ENCODE results near the gene ELP1. TPM values are rescaled to one million over a fixed set of nuclear protein-coding genes. Genes with fewer than 3 reads are reported as not detected.
A peak's percentile ranks its signal among the peaks of the same experiment; 100 is the strongest.
"Not testable (repeated sequence)": the region's sequence is repeated elsewhere in the genome, so short reads cannot be mapped to it uniquely, and the experiment has no call there.

The ELP1 gene
- total RNA-seq, 3 donors from 2014 or later (not counting 1 experiment from before 2014, with no cell fraction given): 21.8 to 33.0 (median 28.2) TPM

DNA sequence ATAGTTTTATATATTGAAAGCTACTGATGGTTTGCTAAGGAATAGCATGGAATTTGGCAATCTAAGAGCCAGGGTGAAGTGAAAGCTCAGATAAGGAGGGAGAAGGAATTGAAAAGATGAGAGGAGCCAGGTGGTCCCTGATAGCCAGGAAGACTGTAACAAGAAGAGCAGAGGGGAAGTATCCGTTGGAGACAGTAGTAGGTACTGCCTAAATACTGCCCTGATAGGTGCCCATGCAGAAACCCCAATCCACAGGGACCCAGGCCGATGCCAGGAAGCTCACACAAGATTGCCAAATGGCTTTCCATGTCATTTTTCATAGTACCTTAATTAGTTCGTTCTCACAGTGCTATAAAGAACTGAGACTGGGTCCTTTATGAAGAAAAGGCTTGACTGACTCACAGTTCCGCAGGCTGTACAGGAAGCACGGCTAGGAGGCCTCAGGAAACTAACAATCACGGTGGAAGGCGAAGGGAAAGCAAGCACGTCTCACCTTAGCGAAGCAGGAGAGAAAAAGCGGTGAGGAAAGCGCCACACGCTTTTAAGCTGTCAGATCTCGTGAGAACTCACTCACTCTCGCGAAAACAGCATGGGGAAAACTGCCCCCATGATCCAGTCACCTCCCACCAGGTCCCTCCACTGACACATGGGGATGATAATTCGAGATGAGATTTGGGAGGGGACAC, 91.2 kb downstream of the ELP1 start:
- peaks cover 10% of the 10 kb centered on the region in 2 donors for H3K4me1 Mint-ChIP-seq
- DNase-seq (no peak), ATAC-seq (no peak)
- WGBS (ENCODE audit: insufficient coverage): 13% methylated on average over 15 of the region's 16 CpGs
- no peaks in the 10 kb centered on the region for H3K36me3 ChIP-seq (ENCODE audit: control insufficient read depth, insufficient read depth, low read length)
- H3K9me3 ChIP-seq (ENCODE audit: control insufficient read depth, insufficient read depth, low read length): no peaks in the 10 kb centered on the region
- intact Hi-C loops (cut with micrococcal nuclease): no loop called here
- peaks cover 0 to 3% of the 10 kb centered on the region in 2 donors for H3K27me3 Mint-ChIP-seq (ENCODE audit: low read depth in 2 of 2)
- H3K4me1 ChIP-seq (ENCODE audit: control insufficient read depth, insufficient read depth, low read length): peaks cover 3% of the 10 kb centered on the region
- H3K36me3 Mint-ChIP-seq: no peaks in the 10 kb centered on the region
- H3K4me3 ChIP-seq (ENCODE audit: low read length): peak overlapping the region; percentile 1
- H3K27ac Mint-ChIP-seq: peak overlapping the region in 1 of 2 donors; percentile 52
- TF ChIP-seq, protein P1, sequence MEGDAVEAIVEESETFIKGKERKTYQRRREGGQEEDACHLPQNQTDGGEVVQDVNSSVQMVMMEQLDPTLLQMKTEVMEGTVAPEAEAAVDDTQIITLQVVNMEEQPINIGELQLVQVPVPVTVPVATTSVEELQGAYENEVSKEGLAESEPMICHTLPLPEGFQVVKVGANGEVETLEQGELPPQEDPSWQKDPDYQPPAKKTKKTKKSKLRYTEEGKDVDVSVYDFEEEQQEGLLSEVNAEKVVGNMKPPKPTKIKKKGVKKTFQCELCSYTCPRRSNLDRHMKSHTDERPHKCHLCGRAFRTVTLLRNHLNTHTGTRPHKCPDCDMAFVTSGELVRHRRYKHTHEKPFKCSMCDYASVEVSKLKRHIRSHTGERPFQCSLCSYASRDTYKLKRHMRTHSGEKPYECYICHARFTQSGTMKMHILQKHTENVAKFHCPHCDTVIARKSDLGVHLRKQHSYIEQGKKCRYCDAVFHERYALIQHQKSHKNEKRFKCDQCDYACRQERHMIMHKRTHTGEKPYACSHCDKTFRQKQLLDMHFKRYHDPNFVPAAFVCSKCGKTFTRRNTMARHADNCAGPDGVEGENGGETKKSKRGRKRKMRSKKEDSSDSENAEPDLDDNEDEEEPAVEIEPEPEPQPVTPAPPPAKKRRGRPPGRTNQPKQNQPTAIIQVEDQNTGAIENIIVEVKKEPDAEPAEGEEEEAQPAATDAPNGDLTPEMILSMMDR (IDR thresholded peaks at IDR 0.05): no peak
- peak overlapping the region; percentile 17 for H3K4me3 Mint-ChIP-seq
- H3K9me3 Mint-ChIP-seq: no peaks in the 10 kb centered on the region
- H3K27ac ChIP-seq (ENCODE audit: low read length): no peak overlapping the region
- no peaks in the 10 kb centered on the region for H3K27me3 ChIP-seq (ENCODE audit: control insufficient read depth, insufficient read depth, low read length)

DNA sequence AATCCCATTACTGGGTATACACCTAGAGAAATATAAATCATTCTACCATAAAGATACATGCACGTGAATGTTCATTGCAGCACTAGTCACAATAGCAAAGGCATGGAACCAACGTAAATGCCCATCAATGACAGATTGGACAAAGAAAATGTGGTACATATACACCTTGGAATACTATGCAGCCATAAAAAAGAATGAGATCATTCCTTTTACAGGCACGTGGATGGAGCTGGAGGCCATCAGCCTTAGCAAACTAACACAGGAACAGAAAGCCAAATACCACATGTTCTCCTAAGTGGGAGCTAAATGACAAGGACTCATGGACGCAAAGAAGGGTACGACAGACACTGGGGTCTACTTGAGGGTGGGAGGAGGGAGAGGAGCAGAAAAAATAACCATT, 94.4 kb downstream of the ELP1 start:
- H3K4me3 ChIP-seq (ENCODE audit: low read length); H3K27ac Mint-ChIP-seq; H3K9me3 Mint-ChIP-seq; ATAC-seq; H3K27ac ChIP-seq (ENCODE audit: low read length); H3K27me3 ChIP-seq (ENCODE audit: control insufficient read depth, insufficient read depth, low read length); H3K9me3 ChIP-seq (ENCODE audit: control insufficient read depth, insufficient read depth, low read length); H3K36me3 ChIP-seq (ENCODE audit: control insufficient read depth, insufficient read depth, low read length); H3K4me3 Mint-ChIP-seq; H3K27me3 Mint-ChIP-seq (ENCODE audit: low read depth in 2 of 2); DNase-seq; H3K36me3 Mint-ChIP-seq; intact Hi-C loops (cut with micrococcal nuclease); H3K4me1 ChIP-seq (ENCODE audit: control insufficient read depth, insufficient read depth, low read length): not testable (repeated sequence)
- peaks cover 16 to 18% of the 10 kb centered on the region in 2 donors for H3K4me1 Mint-ChIP-seq
- WGBS (ENCODE audit: insufficient coverage): 86% methylated on average over 5 of the region's 5 CpGs

DNA sequence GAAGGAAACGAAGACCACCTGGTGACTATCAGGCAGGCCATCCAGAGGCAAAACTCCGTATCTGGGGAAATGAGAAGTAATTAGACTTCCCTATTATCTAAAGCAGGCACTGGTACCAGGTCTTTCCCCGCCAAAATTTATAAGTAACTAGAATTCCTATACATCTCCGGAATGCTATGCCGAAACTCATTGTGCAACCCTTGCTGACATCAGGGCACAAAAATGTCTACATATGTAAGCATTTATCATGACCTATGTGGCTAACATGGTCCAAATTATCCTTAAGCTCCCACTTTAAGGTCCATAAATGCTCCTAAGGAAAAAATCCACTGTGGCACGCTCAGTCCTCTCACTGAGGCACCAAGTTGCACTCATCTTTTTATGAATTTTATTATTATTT, 95.9 kb downstream of the ELP1 start:
- Histone ChIP-seq H3K36me3 (ENCODE audit: control insufficient read depth, insufficient read depth, low read length) (no peaks in the 10 kb centered on the region), H3K9me3 (ENCODE audit: control insufficient read depth, insufficient read depth, low read length) (no peaks in the 10 kb centered on the region), H3K4me1 (ENCODE audit: control insufficient read depth, insufficient read depth, low read length) (peaks cover 3% of the 10 kb centered on the region), H3K27ac (ENCODE audit: low read length) (no peak overlapping the region), H3K27me3 (ENCODE audit: control insufficient read depth, insufficient read depth, low read length) (no peaks in the 10 kb centered on the region), H3K4me3 (ENCODE audit: low read length) (no peak overlapping the region)
- no peak overlapping the region for H3K27ac Mint-ChIP-seq
- no peaks in the 10 kb centered on the region for H3K9me3 Mint-ChIP-seq
- TF ChIP-seq, protein P1 (IDR thresholded peaks at IDR 0.05): no peak
- no peaks in the 10 kb centered on the region for H3K36me3 Mint-ChIP-seq
- intact Hi-C loops (cut with micrococcal nuclease): no loop called here
- whole genome bisulfite sequencing (ENCODE audit: insufficient coverage): 92% methylated on average over 5 of the region's 6 CpGs
- peaks cover 15 to 17% of the 10 kb centered on the region in 2 donors for H3K4me1 Mint-ChIP-seq
- no peak for DNase-seq
- no peak overlapping the region for H3K4me3 Mint-ChIP-seq
- peaks cover 0 to 3% of the 10 kb centered on the region in 2 donors for H3K27me3 Mint-ChIP-seq (ENCODE audit: low read depth in 2 of 2)
- ATAC-seq: no peak

DNA sequence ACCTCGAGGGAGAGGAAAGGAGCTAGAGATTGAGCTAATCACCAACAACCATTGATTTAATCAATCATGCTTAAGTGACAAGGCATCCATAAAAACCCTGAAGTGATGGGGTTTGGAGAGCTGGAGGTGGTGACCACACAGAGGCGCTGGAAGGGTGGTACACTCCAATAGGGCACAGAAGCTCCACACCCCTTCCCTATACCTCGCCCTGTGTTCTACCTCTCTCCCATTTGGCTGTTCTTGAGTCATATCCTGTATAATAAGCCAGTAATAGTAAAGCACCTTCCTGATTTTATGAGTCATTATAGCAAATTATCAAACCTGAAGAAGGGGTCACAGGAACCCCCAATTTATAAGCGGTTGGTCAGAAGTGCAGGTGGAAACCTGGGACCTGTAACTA, 96.4 kb downstream of the ELP1 start:
- no peak overlapping the region for H3K4me3 ChIP-seq (ENCODE audit: low read length)
- Mint-ChIP-seq H3K9me3 (no peaks in the 10 kb centered on the region), H3K27ac (no peak overlapping the region), H3K36me3 (no peaks in the 10 kb centered on the region), H3K4me3 (no peak overlapping the region), H3K4me1 (peaks cover 10 to 12% of the 10 kb centered on the region in 2 donors), H3K27me3 (ENCODE audit: low read depth in 2 of 2) (peaks cover 0 to 3% of the 10 kb centered on the region in 2 donors)
- no peaks in the 10 kb centered on the region for H3K9me3 ChIP-seq (ENCODE audit: control insufficient read depth, insufficient read depth, low read length)
- intact Hi-C loops (cut with micrococcal nuclease): no loop called here
- no peak for ATAC-seq
- no peaks in the 10 kb centered on the region for H3K36me3 ChIP-seq (ENCODE audit: control insufficient read depth, insufficient read depth, low read length)
- DNase-seq: no peak
- H3K27me3 ChIP-seq (ENCODE audit: control insufficient read depth, insufficient read depth, low read length): no peaks in the 10 kb centered on the region
- TF ChIP-seq, protein P1 (IDR thresholded peaks at IDR 0.05): no peak
- no peaks in the 10 kb centered on the region for H3K4me1 ChIP-seq (ENCODE audit: control insufficient read depth, insufficient read depth, low read length)
- WGBS (ENCODE audit: insufficient coverage): 89% methylated on average over 3 of the region's 4 CpGs
- H3K27ac ChIP-seq (ENCODE audit: low read length): no peak overlapping the region

Measured in natural killer cell (primary cell).